SK-N-SH (cell line): ENCODE results near the gene SPINK14. TPM values are rescaled to one million over a fixed set of nuclear protein-coding genes. Genes with fewer than 3 reads are reported as not detected.

Experiments
- CTCF ChIA-PET: fragments of 300-600, 350-600 bp; formaldehyde crosslinking; extraction: SDS; loops from one replicate; lab custom pipeline; 2021; lab: Yijun Ruan, JAX
- POLR2A ChIA-PET: fragments of 350-600 bp; sonication (Branson Sonifier 250); formaldehyde crosslinking; extraction: SDS; loops from one replicate; lab custom pipeline; 2020; ENCODE audit warnings: antibody characterized with exemption, inconsistent platforms; lab: Yijun Ruan, JAX
- DNase-seq: peaks from one replicate; pipeline ENCODE4 v3.0.0; 2012
- H2AFZ ChIP-seq: fragments of 200-600 bp; sonication (generic); 2 replicates; pipeline ENCODE4 v1.8.1; 2016; ENCODE audit warnings: antibody characterized with exemption, mild to moderate bottlenecking, low read depth
- H3F3A ChIP-seq: fragments of 200-600 bp; sonication (generic); replicated peaks from 2 replicates; pipeline ENCODE3; 2016; ENCODE audit warnings: antibody characterized with exemption, mild to moderate bottlenecking; ENCODE audit not compliant: insufficient read depth
- H3K27ac ChIP-seq, 2 experiments: fragments of 200-500 bp in 1 of 2; fragments of 200-600 bp in 1 of 2; sonication (Bioruptor generic) in 1 of 2; sonication (generic), shearing (Covaris generic) in 1 of 2; 2 replicates each; pipeline versions ENCODE4 v1.5.1 to v1.6.1; 2014 to 2016; ENCODE audit warnings: low read depth in 2 of 2, inconsistent platforms in 1 of 2, low read length in 1 of 2, mild to moderate bottlenecking in 1 of 2, mixed read lengths in 1 of 2
- H3K27me3 ChIP-seq: fragments of 200-600 bp; sonication (generic), shearing (Covaris generic); 2 replicates; pipeline ENCODE4 v1.6.1; 2016; ENCODE audit warnings: mixed run types; ENCODE audit not compliant: insufficient read depth
- H3K36me3 ChIP-seq, 2 experiments: fragments of 200-500 bp in 1 of 2; fragments of 200-600 bp in 1 of 2; sonication (Bioruptor generic) in 1 of 2; sonication (generic) in 1 of 2; replicated peaks in 1 of 2; 2 replicates each; pipeline versions ENCODE3 to v1.5.1; 2014 to 2016; ENCODE audit warnings: low read length in 1 of 2, mild to moderate bottlenecking in 1 of 2; ENCODE audit not compliant: insufficient read depth in 2 of 2, control insufficient read depth in 1 of 2
- H3K4me1 ChIP-seq, 2 experiments: fragments of 200-500 bp in 1 of 2; fragments of 200-600 bp in 1 of 2; sonication (Bioruptor generic) in 1 of 2; sonication (generic), shearing (Covaris generic) in 1 of 2; 2 replicates each; pipeline versions ENCODE4 v1.5.1 to v1.6.1; 2014 to 2016; ENCODE audit warnings: low read depth in 1 of 2, low read length in 1 of 2, mixed run types in 1 of 2; ENCODE audit not compliant: insufficient read depth in 2 of 2, control insufficient read depth in 1 of 2
- H3K4me2 ChIP-seq: fragments of 200-600 bp; sonication (generic), shearing (Covaris generic); 2 replicates; pipeline ENCODE4 v1.6.1; 2017; ENCODE audit warnings: mixed run types
- H3K4me3 ChIP-seq, 2 experiments: fragments of 200-500 bp in 1 of 2; fragments of 200-600 bp in 1 of 2; sonication (Bioruptor generic) in 1 of 2; sonication (generic), shearing (Covaris generic) in 1 of 2; 2 replicates each; pipeline versions ENCODE4 v1.5.1 to v1.8.1; 2014 to 2016; ENCODE audit warnings: low read depth in 2 of 2, inconsistent platforms in 1 of 2, low read length in 1 of 2, mild to moderate bottlenecking in 1 of 2, mixed read lengths in 1 of 2, moderate library complexity in 1 of 2
- H3K79me2 ChIP-seq: fragments of 200-600 bp; sonication (generic); 2 replicates; pipeline ENCODE4 v1.8.1; 2017; ENCODE audit warnings: mild to moderate bottlenecking; ENCODE audit not compliant: insufficient read depth
- H3K9ac ChIP-seq: fragments of 200-600 bp; sonication (generic); 2 replicates; pipeline ENCODE4 v1.6.1; 2017; ENCODE audit warnings: mixed run types
- H3K9me2 ChIP-seq: fragments of 200-600 bp; sonication (generic); 2 replicates; pipeline ENCODE4 v1.6.1; 2017; ENCODE audit warnings: mixed run types
- H3K9me3 ChIP-seq: fragments of 200-600 bp; sonication (generic); 2 replicates; pipeline ENCODE4 v1.6.1; 2017; ENCODE audit warnings: mixed run types, mild to moderate bottlenecking, moderate library complexity
- H4K20me1 ChIP-seq: fragments of 200-600 bp; sonication (generic); 2 replicates; pipeline ENCODE4 v1.6.1; 2017; ENCODE audit warnings: mild to moderate bottlenecking, mixed run types; ENCODE audit not compliant: insufficient read depth
- CHD2 ChIP-seq: fragments of 150-350 bp; IDR thresholded peaks from 2 replicates; pipeline ENCODE4 v1.6.1; 2018; ENCODE audit warnings: low read length; ENCODE audit not compliant: partially characterized antibody
- EP300 ChIP-seq, 2 experiments: IDR thresholded peaks; 2 replicates each; pipeline versions ENCODE4 v1.4.0 to v1.6.1; 2012; ENCODE audit warnings: borderline replicate concordance in 1 of 2, low read depth in 1 of 2, low read length in 1 of 2
- FOXJ3 ChIP-seq: sonication (generic); formaldehyde crosslinking; IDR thresholded peaks from 2 replicates; pipeline ENCODE4 v1.5.1; 2020; ENCODE audit warnings: mild to moderate bottlenecking, missing genetic modification reagents
- GABPA ChIP-seq: IDR thresholded peaks from 2 replicates; pipeline ENCODE4 v1.4.0; 2012; ENCODE audit warnings: low read depth, mild to moderate bottlenecking
- RCOR1 ChIP-seq: fragments of 150-350 bp; IDR thresholded peaks from 2 replicates; pipeline ENCODE4 v1.6.1; 2017; ENCODE audit warnings: antibody characterized with exemption, low read length
- REST ChIP-seq: IDR thresholded peaks from 2 replicates; pipeline ENCODE4 v1.6.1; 2012; ENCODE audit warnings: mild to moderate bottlenecking, low read depth, low read length, moderate library complexity
- TCF12 ChIP-seq: IDR thresholded peaks from 2 replicates; pipeline ENCODE4 v1.4.0; 2012
- USF1 ChIP-seq: IDR thresholded peaks from 2 replicates; pipeline ENCODE4 v1.4.0; 2012; ENCODE audit warnings: low read depth, borderline replicate concordance
- USF2 ChIP-seq: fragments of 150-350 bp; IDR thresholded peaks from 2 replicates; pipeline ENCODE4 v1.6.1; 2017; ENCODE audit warnings: antibody characterized with exemption, low read length, low read depth, borderline replicate concordance
- ZBTB33 ChIP-seq: IDR thresholded peaks from 2 replicates; pipeline ENCODE4 v1.4.0; 2012; ENCODE audit warnings: low read depth, borderline replicate concordance
- WGBS: methylation state at CpG from one replicate; pipeline ENCODE4 v1.1.6; 2017; ENCODE audit warnings: low lambda C conversion rate; 5-methylcytosine and 5-hydroxymethylcytosine counted together
- polyA plus RNA-seq, 3 experiments: library from polyadenylated mRNA; depleted of rRNA; stranded (reverse); fragments of >200 nt; gene quantifications; 2 replicates each; pipeline ENCODE4 v1.2.3, GENCODE V29; 2012

The SPINK14 gene
- polyA plus RNA-seq, 1 of the 3 experiments (the other 2 are of a cell fraction), result not detected

GRCh38 chr5:148202531-148203203 is 34.3 kb downstream of the SPINK14 start, which contains the start of gene SPINK6:
SPINK6 (plus strand) TSS chr5:148203042; CDS start chr5:148203097, 55 bp downstream.
- Histone ChIP-seq H3K36me3 (no peaks in the 10 kb centered on the region), H3K79me2 (no peaks in the 10 kb centered on the region), H3K4me1 (no peaks in the 10 kb centered on the region), H3F3A (no peaks in the 10 kb centered on the region), H3K4me3 (no peak within 1 kb of the TSS), H3K27me3 (no peaks in the 10 kb centered on the region), H3K27ac (no peak within 1 kb of the TSS), H4K20me1 (no peaks in the 10 kb centered on the region), H3K9me2 (no peaks in the 10 kb centered on the region), H3K9ac (no peak within 1 kb of the TSS), H3K9me3 (no peaks in the 10 kb centered on the region), H3K4me2 (no peak within 1 kb of the TSS), H2AFZ (no peak within 1 kb of the TSS)
- 72% methylated on average over 2 of the region's 2 CpGs for WGBS
- CTCF ChIA-PET, result interaction anchor here (0.9 to 1.0 kb wide), 2 partner anchors 9 to 12 kb away, joined by 3 read pairs; no protein-coding TSS in a partner anchor
- TF ChIP-seq TCF12 (no peak), USF2 (no peak), REST (no peak), USF1 (no peak), GABPA (no peak), CHD2 (no peak), EP300 (IDR thresholded peaks at IDR 0.05; ENCODE audit: borderline replicate concordance in 1 of 2, low read depth in 1 of 2, low read length in 1 of 2) (no peak), RCOR1 (no peak), ZBTB33 (no peak), FOXJ3 (CRISPR knock-in tag) (no peak)
- POLR2A ChIA-PET, result no interaction called here
- no peak for DNase-seq
